Choroid plexus epithelial cell (primary cell): ENCODE results near the gene SLC6A17.

ENCODE experiments used
- DNase-seq: peaks from one replicate; pipeline ENCODE4 v3.0.0-alpha.2; 2010; ENCODE audit warnings: low read depth
- H3K4me3 ChIP-seq: 2 replicates; pipeline ENCODE4 v1.5.1; 2011; ENCODE audit warnings: low read depth, mild to moderate bottlenecking, control low read depth, low read length, moderate library complexity
- TF ChIP-seq, protein P1 (sequence below): conservative IDR thresholded peaks from 2 replicates; pipeline ENCODE4 v1.5.1; 2011; ENCODE audit warnings: low read depth, mild to moderate bottlenecking, control low read depth, inconsistent platforms, low read length, moderate library complexity

The SLC6A17 gene

DNA sequence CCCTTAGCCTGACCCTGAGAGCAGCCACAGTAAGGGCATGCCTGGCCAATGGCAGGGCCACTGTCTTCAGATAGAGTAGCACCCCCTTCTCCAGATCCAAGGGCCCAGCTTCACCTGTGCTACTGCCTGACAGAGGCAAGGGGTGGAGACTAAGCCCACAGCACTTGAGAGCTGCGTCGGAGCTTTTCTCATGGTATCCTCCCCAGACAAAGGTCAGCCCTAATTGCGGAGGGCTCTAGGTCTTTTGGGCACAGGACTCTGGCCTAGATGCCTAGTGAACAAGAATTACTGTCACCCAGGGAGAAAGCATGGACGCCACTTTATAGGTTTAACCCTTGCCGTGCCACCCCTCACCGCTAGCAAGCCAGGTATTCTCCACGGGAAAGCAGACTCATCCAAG lies 74.9 kb downstream of the SLC6A17 start:
- TF ChIP-seq, protein P1, sequence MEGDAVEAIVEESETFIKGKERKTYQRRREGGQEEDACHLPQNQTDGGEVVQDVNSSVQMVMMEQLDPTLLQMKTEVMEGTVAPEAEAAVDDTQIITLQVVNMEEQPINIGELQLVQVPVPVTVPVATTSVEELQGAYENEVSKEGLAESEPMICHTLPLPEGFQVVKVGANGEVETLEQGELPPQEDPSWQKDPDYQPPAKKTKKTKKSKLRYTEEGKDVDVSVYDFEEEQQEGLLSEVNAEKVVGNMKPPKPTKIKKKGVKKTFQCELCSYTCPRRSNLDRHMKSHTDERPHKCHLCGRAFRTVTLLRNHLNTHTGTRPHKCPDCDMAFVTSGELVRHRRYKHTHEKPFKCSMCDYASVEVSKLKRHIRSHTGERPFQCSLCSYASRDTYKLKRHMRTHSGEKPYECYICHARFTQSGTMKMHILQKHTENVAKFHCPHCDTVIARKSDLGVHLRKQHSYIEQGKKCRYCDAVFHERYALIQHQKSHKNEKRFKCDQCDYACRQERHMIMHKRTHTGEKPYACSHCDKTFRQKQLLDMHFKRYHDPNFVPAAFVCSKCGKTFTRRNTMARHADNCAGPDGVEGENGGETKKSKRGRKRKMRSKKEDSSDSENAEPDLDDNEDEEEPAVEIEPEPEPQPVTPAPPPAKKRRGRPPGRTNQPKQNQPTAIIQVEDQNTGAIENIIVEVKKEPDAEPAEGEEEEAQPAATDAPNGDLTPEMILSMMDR, result no peak

DNA sequence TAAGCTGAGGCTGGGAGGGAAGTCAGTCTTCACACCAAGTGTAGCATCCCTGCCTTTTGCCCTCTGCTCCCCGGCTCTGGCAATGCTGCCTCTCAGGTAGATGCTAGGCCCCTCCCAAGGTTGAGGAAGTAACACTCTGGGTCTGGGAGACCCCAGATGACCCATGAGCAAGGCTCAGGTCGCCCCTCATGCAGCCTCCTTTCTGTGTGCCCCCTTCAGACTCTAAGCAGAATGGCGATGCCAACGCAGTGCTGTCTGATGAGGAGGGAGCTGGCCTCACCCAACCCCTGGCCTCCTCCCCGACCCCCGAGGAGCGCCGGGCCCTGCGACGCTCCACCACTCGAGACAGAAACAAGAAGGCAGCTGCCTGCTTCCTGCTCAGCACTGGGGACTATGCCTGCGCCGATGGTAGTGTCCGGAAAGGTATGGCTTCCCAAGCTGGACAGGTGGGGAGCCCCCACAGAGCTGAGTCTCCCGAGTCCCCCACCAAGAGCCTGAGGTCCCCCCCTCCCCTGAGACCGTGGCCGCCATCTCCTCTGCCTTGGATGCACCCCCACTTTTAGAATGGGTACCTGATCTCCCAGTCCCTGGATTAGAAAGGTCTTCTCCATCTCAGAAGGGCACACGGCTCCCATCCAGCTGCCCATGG lies 75.6 kb downstream of the SLC6A17 start:
- H3K4me3 ChIP-seq, result no peak overlapping the region
- DNase-seq, result no peak
- TF ChIP-seq, protein P1, result no peak

More for the DNA sequence above, 74.9 kb downstream of the SLC6A17 start:
- no peak overlapping the region for H3K4me3 ChIP-seq
- no peak for DNase-seq

- no peak for DNase-seq
- TF ChIP-seq, protein P1, result no peak
- H3K4me3 ChIP-seq, result no peak overlapping the region
Measured at GRCh38 chr1:110227774-110228173, 77.5 kb downstream of the SLC6A17 start.

DNA sequence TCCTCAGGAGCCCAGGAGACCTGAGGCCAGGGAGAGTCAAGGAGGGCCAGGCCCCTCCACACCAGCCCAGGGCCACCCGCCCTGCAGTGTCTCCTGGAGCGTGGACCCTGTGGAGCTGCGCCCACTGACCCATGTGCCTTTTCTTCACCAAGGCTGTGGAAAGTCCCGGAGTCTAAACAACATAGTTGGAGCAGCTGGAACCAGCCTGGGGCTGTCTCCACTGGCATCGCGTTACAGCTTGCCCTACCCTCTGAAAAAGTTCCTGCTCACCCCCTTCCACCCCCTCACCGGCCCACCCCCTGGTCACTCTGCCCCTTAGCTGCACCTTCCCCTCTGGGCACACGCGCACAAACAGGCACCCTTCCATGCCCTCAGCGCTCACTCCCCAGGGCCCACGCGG lies 78.1 kb downstream of the SLC6A17 start:
- TF ChIP-seq, protein P1, result no peak
- H3K4me3 ChIP-seq, result no peak overlapping the region
- DNase-seq, result no peak

DNA sequence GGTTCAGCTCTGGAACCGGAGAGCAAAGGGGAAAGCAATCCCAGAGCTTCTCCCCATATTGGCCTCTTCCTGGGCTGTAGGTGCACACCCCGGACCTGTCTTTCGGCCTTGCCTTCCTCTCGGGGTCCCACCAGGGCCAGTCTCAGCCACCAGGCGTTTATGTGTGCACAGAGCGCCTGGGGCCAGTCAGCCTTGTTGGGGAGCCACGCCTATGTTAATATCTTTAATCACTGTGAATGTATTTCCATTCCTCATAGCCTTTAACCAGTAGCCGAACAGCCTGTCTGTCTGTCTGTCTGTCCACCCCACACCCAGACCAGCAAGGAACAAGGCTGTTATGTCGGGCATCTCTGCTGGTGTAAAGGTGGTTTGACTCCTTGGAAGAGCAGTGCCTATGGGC lies 78.6 kb downstream of the SLC6A17 start:
- DNase-seq, result no peak
- no peak overlapping the region for H3K4me3 ChIP-seq
- TF ChIP-seq, protein P1, result no peak

DNA sequence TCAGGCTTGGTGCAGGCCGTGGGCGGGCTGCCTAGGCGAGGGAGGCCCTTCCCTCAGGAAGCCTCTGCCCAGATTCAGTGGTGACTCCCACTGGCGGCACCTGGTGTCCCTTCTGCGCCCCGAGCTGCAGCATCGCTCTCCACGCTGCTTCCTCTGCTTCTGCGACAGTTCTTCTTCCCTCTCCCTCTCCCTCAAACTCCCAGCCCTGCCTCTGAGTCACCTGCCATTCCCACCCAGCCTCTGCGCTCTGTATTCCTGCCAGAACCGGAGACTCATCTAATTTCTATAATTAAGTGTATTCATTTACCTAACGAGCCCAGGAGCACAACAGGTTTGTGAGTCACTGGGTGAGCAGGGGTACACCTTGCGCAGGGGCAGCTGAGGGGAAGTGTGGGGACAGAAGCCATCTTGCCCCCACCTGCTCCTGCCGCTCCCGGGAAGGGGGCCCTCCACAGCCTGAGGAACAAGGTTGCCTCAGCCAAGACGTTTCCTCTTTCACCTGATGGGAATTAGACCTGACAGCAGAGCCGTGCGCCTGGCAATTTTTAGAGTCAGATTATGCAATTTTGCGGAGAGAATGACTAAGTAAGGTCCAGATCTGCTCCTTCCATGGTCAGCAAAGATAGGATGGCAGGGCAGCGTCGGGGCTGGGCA lies 79.2 kb downstream of the SLC6A17 start:
- no peak for DNase-seq
- TF ChIP-seq, protein P1, result no peak

More for the DNA sequence above, 79.2 kb downstream of the SLC6A17 start:
- no peak overlapping the region for H3K4me3 ChIP-seq
